Suprapubic skin (tissue), 4 donors: ENCODE results near the gene NCBP2L. TPM values are rescaled to one million over a fixed set of nuclear protein-coding genes. Genes with fewer than 3 reads are reported as not detected.
A peak's percentile ranks its signal among the peaks of the same experiment; 100 is the strongest.

Source experiments
- DNase-seq, 2 donors: peaks; one replicate each; pipeline ENCODE4 v3.0.0-alpha.2; 2019; ENCODE audit warnings: low spot score in 2 of 2
- H3K27ac ChIP-seq: fragments of 200-600 bp; sonication (generic); one replicate; pipeline ENCODE4 v1.5.1; 2019
- H3K27me3 ChIP-seq: fragments of 200-600 bp; sonication (generic); one replicate; pipeline ENCODE4 v1.5.1; 2019
- H3K36me3 ChIP-seq: fragments of 200-600 bp; sonication (generic); one replicate; pipeline ENCODE4 v1.5.1; 2019
- H3K4me1 ChIP-seq: fragments of 200-600 bp; sonication (generic); one replicate; pipeline ENCODE4 v1.5.1; 2019
- H3K4me3 ChIP-seq: fragments of 200-600 bp; sonication (generic); one replicate; pipeline ENCODE4 v1.5.1; 2019; ENCODE audit warnings: mild to moderate bottlenecking
- H3K9me3 ChIP-seq: fragments of 200-600 bp; sonication (generic); one replicate; pipeline ENCODE4 v1.5.1; 2019
- EP300 ChIP-seq: sonication (generic); formaldehyde crosslinking; IDR thresholded peaks from one replicate; pipeline ENCODE4 v1.6.1; 2017; ENCODE audit warnings: antibody characterized with exemption
- POLR2A ChIP-seq, 2 donors: fragments of 450-650 bp; IDR thresholded peaks; one replicate each; pipeline ENCODE4 v1.6.1; 2017; ENCODE audit warnings: antibody characterized with exemption in 2 of 2, mild to moderate bottlenecking in 2 of 2, moderate library complexity in 2 of 2
- POLR2AphosphoS5 ChIP-seq, 3 donors: sonication (generic); formaldehyde crosslinking; IDR thresholded peaks; one replicate each; pipeline ENCODE4 v1.6.1; 2017; ENCODE audit warnings: antibody characterized with exemption in 3 of 3
- WGBS: methylation state at CpG from one replicate; pipeline ENCODE4 v1.1.5; 2018; 5-methylcytosine and 5-hydroxymethylcytosine counted together
- total RNA-seq, 4 donors: library from RNA; depleted of rRNA; stranded (reverse); fragments of >200 nt; gene quantifications; one replicate each; pipeline ENCODE4 v1.1.0, GENCODE V29; 2016
- TF ChIP-seq, protein P1 (sequence below), 2 donors: fragments of 200-600 bp in 1 of 2; fragments of 450-650 bp in 1 of 2; sonication (generic) in 1 of 2; IDR thresholded peaks; one replicate each; pipeline ENCODE4 v1.5.1; 2016 to 2019; ENCODE audit warnings: antibody characterized with exemption in 2 of 2, mild to moderate bottlenecking in 1 of 2, moderate library complexity in 1 of 2

The NCBP2L gene
- total RNA-seq, 4 donors from 2014 or later, result not detected

GRCh38 chrX:107744868-107745267 is 32.7 kb upstream of the NCBP2L start:
- Histone ChIP-seq H3K9me3 (no peaks in the 10 kb centered on the region), H3K4me1 (peaks cover 57% of the 10 kb centered on the region), H3K36me3 (no peaks in the 10 kb centered on the region), H3K27me3 (no peaks in the 10 kb centered on the region), H3K27ac (no peak overlapping the region), H3K4me3 (no peak overlapping the region)
- WGBS, result 83% methylated on average over 2 of the region's 2 CpGs
- DNase-seq, result no peak
- TF ChIP-seq EP300, result no peak
- no peak for TF ChIP-seq POLR2AphosphoS5 (IDR thresholded peaks at IDR 0.05)
- TF ChIP-seq, protein P1, sequence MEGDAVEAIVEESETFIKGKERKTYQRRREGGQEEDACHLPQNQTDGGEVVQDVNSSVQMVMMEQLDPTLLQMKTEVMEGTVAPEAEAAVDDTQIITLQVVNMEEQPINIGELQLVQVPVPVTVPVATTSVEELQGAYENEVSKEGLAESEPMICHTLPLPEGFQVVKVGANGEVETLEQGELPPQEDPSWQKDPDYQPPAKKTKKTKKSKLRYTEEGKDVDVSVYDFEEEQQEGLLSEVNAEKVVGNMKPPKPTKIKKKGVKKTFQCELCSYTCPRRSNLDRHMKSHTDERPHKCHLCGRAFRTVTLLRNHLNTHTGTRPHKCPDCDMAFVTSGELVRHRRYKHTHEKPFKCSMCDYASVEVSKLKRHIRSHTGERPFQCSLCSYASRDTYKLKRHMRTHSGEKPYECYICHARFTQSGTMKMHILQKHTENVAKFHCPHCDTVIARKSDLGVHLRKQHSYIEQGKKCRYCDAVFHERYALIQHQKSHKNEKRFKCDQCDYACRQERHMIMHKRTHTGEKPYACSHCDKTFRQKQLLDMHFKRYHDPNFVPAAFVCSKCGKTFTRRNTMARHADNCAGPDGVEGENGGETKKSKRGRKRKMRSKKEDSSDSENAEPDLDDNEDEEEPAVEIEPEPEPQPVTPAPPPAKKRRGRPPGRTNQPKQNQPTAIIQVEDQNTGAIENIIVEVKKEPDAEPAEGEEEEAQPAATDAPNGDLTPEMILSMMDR (IDR thresholded peaks at IDR 0.05), result no peak
- TF ChIP-seq POLR2A (IDR thresholded peaks at IDR 0.05), result no peak

DNA sequence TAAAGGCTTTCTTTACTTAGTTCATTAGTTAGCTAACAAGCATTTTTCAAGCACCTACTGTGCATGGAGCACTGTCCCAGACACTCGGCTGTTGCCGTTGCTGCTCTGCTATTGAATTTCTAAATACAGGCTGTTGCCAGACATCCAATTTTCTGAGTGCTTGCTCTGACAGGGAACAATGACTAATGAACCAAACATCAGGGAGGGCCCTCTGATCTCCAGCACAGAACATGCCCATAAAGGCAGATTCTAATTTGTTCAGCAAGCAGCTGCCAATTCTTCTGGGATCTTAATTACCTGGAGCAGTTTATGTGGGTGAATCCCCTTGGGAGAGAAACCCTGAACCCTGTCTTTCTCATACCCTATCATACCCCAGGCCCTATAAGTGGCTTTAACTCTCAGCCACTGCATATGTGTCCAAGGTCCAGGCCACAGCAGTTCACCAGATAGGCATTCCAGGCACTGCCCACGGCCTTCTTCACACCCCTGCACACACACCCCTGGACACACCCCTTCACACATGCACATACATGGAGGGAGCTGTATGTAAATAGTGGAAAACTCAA is 29.9 kb upstream of the NCBP2L start:
- WGBS, result 24% methylated on average over 3 of the region's 3 CpGs
- Histone ChIP-seq H3K4me1 (peaks cover 31% of the 10 kb centered on the region), H3K27me3 (no peaks in the 10 kb centered on the region), H3K27ac (peak overlapping the region; percentile 67), H3K36me3 (no peaks in the 10 kb centered on the region), H3K9me3 (no peaks in the 10 kb centered on the region), H3K4me3 (no peak overlapping the region)
- no peak for DNase-seq
- TF ChIP-seq, protein P1 (IDR thresholded peaks at IDR 0.05), result no peak
- TF ChIP-seq POLR2A (IDR thresholded peaks at IDR 0.05) (no peak), POLR2AphosphoS5 (IDR thresholded peaks at IDR 0.05) (no peak), EP300 (no peak)

DNA sequence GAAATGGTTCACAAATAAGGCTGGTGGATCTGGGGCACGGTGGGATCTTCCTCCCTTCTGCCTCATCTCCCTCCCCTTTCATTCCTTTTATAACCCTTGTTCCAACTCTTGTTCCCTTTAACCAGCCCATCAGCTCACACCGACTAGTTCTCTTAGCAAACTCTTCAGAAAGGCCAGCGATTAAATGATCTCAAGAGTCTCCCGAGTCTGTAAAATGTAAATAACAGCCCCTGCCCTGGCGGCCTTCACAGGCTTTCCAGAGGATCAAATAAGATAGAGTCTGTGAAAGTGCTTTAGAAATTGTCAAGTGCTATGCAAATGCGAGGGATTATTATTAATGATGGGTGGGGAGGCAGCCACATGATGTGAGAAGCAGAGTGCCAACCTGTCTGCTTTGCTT is 29.0 kb upstream of the NCBP2L start:
- no peaks in the 10 kb centered on the region for H3K27me3 ChIP-seq
- peak overlapping the region; percentile 67 for H3K27ac ChIP-seq
- no peaks in the 10 kb centered on the region for H3K9me3 ChIP-seq
- peaks cover 23% of the 10 kb centered on the region for H3K4me1 ChIP-seq
- TF ChIP-seq, protein P1 (IDR thresholded peaks at IDR 0.05), result no peak
- no peak for TF ChIP-seq EP300
- TF ChIP-seq POLR2A (IDR thresholded peaks at IDR 0.05), result no peak
- no peak for TF ChIP-seq POLR2AphosphoS5 (IDR thresholded peaks at IDR 0.05)
- 65% methylated on average over 6 of the region's 6 CpGs for WGBS
- H3K4me3 ChIP-seq, result no peak overlapping the region
- no peaks in the 10 kb centered on the region for H3K36me3 ChIP-seq
- no peak for DNase-seq

GRCh38 chrX:107750263-107750662 is 27.3 kb upstream of the NCBP2L start:
- Histone ChIP-seq H3K4me1 (peaks cover 20% of the 10 kb centered on the region), H3K27ac (no peak overlapping the region), H3K27me3 (no peaks in the 10 kb centered on the region), H3K36me3 (no peaks in the 10 kb centered on the region), H3K9me3 (no peaks in the 10 kb centered on the region), H3K4me3 (no peak overlapping the region)
- TF ChIP-seq, protein P1 (IDR thresholded peaks at IDR 0.05), result no peak
- TF ChIP-seq EP300 (no peak), POLR2A (IDR thresholded peaks at IDR 0.05) (no peak), POLR2AphosphoS5 (IDR thresholded peaks at IDR 0.05) (no peak)
- DNase-seq, result no peak
- WGBS, result 94% methylated on average over 6 of the region's 6 CpGs

GRCh38 chrX:107750861-107751445 is 26.6 kb upstream of the NCBP2L start:
- Histone ChIP-seq H3K36me3 (no peaks in the 10 kb centered on the region), H3K27ac (no peak overlapping the region), H3K9me3 (no peaks in the 10 kb centered on the region), H3K4me1 (peaks cover 17% of the 10 kb centered on the region), H3K27me3 (no peaks in the 10 kb centered on the region), H3K4me3 (no peak overlapping the region)
- 74% methylated on average over 7 of the region's 7 CpGs for WGBS
- TF ChIP-seq EP300 (no peak), POLR2A (IDR thresholded peaks at IDR 0.05) (no peak), POLR2AphosphoS5 (IDR thresholded peaks at IDR 0.05) (no peak)
- TF ChIP-seq, protein P1 (IDR thresholded peaks at IDR 0.05), result no peak
- no peak for DNase-seq
